Stimulated activated naive CD8-positive, alpha-beta T cell treated with anti-CD3 and anti-CD28 coated beads, Interleukin-15, Interleukin-2, amounts not matched to agents 100 ng/mL and 50 ng/mL, for 24 hours (primary cell): Measurements from ENCODE around the gene MYT1.
A peak's percentile ranks its signal among the peaks of the same experiment; 100 is the strongest.

Experiments
- H3K27ac Mint-ChIP-seq: one replicate; pipeline ENCODE4 v1.8.0; 2021; ENCODE audit warnings: mild to moderate bottlenecking, mixed read lengths
- H3K27me3 Mint-ChIP-seq: one replicate; pipeline ENCODE4 v1.8.0; 2021; ENCODE audit warnings: mixed read lengths
- H3K36me3 Mint-ChIP-seq: one replicate; pipeline ENCODE4 v1.8.0; 2021; ENCODE audit warnings: low read depth, mixed read lengths
- H3K4me1 Mint-ChIP-seq: one replicate; pipeline ENCODE4 v1.8.0; 2021; ENCODE audit warnings: low read depth, mixed read lengths
- H3K4me3 Mint-ChIP-seq: one replicate; pipeline ENCODE4 v1.8.0; 2021; ENCODE audit warnings: mild to moderate bottlenecking, mixed read lengths
- H3K9me3 Mint-ChIP-seq: one replicate; pipeline ENCODE4 v1.8.0; 2021; ENCODE audit warnings: mixed read lengths

MYT1 gene

GRCh38 chr20:64216036-64216435, 51.8 kb downstream of the MYT1 start:
- Mint-ChIP-seq H3K27me3 (no peaks in the 10 kb centered on the region), H3K36me3 (no peaks in the 10 kb centered on the region), H3K4me3 (no peak overlapping the region), H3K9me3 (no peaks in the 10 kb centered on the region), H3K27ac (no peak overlapping the region), H3K4me1 (peaks cover 8% of the 10 kb centered on the region)

DNA sequence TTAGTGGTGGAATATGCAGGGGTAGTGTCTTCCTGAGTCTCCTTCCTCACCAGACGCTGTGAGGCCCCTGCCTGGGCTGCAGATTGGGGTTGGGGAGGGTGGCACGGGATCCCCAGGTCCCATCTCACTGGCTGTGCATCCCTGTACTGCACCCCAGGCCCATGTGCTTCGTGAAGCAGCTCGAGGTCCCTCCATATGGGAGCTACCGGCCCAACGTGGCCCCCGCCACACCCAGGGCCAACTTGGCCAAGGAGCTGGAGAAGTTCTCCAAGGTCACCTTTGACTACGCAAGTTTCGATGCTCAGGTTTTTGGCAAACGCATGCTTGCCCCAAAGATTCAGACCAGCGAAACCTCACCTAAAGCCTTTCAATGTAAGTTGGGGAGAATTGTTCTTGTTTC, 52.7 kb downstream of the MYT1 start:
- no peaks in the 10 kb centered on the region for H3K36me3 Mint-ChIP-seq
- H3K27me3 Mint-ChIP-seq, result no peaks in the 10 kb centered on the region
- no peak overlapping the region for H3K4me3 Mint-ChIP-seq
- no peaks in the 10 kb centered on the region for H3K9me3 Mint-ChIP-seq
- no peak overlapping the region for H3K27ac Mint-ChIP-seq
- H3K4me1 Mint-ChIP-seq, result peaks cover 8% of the 10 kb centered on the region

GRCh38 chr20:64217539-64218221, 53.4 kb downstream of the MYT1 start:
- Mint-ChIP-seq H3K27ac (no peak overlapping the region), H3K9me3 (no peaks in the 10 kb centered on the region), H3K27me3 (no peaks in the 10 kb centered on the region), H3K4me1 (peaks cover 8% of the 10 kb centered on the region), H3K4me3 (no peak overlapping the region), H3K36me3 (no peaks in the 10 kb centered on the region)

GRCh38 chr20:64219202-64219601, 55.0 kb downstream of the MYT1 start:
- H3K4me1 Mint-ChIP-seq, result peaks cover 8% of the 10 kb centered on the region
- H3K27ac Mint-ChIP-seq, result no peak overlapping the region
- no peak overlapping the region for H3K4me3 Mint-ChIP-seq
- H3K27me3 Mint-ChIP-seq, result no peaks in the 10 kb centered on the region
- H3K36me3 Mint-ChIP-seq, result no peaks in the 10 kb centered on the region
- H3K9me3 Mint-ChIP-seq, result no peaks in the 10 kb centered on the region

DNA sequence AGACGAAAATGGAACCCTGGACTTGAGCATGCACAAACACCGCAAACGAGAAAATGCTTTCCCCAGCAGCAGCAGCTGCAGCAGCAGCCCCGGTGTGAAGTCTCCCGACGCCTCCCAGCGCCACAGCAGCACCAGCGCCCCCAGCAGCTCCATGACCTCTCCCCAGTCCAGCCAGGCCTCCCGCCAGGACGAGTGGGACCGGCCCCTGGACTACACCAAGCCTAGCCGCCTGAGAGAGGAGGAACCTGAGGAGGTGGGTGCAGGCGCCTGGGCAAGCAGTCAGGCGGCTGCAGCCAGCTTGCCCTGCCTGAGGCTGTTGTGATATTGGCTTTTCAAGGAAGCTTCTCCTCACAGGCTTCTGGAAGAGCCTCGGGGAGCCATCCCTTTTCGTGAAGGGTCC, 55.5 kb downstream of the MYT1 start:
- no peaks in the 10 kb centered on the region for H3K27me3 Mint-ChIP-seq
- H3K36me3 Mint-ChIP-seq, result no peaks in the 10 kb centered on the region
- H3K27ac Mint-ChIP-seq, result no peak overlapping the region
- H3K4me3 Mint-ChIP-seq, result no peak overlapping the region
- peaks cover 5% of the 10 kb centered on the region for H3K4me1 Mint-ChIP-seq
- no peaks in the 10 kb centered on the region for H3K9me3 Mint-ChIP-seq

GRCh38 chr20:64220420-64220819, 56.2 kb downstream of the MYT1 start:
- no peak overlapping the region for H3K4me3 Mint-ChIP-seq
- no peaks in the 10 kb centered on the region for H3K9me3 Mint-ChIP-seq
- no peaks in the 10 kb centered on the region for H3K36me3 Mint-ChIP-seq
- no peaks in the 10 kb centered on the region for H3K27me3 Mint-ChIP-seq
- H3K27ac Mint-ChIP-seq, result no peak overlapping the region
- H3K4me1 Mint-ChIP-seq, result no peaks in the 10 kb centered on the region

DNA sequence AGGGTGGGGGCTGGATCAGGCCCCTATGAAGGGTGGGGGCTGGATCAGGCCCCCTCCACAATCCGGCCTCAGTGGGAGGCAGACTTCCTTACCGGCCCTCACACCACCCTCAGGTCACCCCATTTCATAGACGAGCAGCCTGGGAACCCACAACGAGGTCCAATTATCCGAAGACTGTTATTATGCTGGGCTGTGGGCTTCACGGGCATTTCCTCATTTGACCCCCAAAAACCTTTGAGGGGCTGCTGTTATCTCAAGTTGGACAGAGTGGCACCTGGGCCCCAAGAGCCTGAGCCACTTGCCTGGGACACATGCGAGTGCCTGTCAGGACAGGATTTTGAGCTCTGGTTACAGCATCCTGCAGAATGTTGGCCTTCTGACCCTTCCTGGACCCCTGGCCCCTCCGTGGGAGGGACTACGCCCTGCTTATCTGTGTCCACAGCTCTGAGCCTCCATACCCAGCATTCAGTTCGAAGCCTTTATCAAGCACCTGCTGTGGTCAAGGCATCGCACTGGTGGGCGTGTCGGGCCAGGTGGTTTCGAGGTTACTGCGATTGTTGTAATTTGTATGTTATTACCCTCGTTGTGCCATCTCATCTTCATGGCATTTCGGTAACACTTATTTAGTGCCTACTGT, 56.8 kb downstream of the MYT1 start:
- Mint-ChIP-seq H3K9me3 (no peaks in the 10 kb centered on the region), H3K4me1 (no peaks in the 10 kb centered on the region), H3K36me3 (no peaks in the 10 kb centered on the region), H3K4me3 (no peak overlapping the region), H3K27me3 (no peaks in the 10 kb centered on the region), H3K27ac (no peak overlapping the region)

DNA sequence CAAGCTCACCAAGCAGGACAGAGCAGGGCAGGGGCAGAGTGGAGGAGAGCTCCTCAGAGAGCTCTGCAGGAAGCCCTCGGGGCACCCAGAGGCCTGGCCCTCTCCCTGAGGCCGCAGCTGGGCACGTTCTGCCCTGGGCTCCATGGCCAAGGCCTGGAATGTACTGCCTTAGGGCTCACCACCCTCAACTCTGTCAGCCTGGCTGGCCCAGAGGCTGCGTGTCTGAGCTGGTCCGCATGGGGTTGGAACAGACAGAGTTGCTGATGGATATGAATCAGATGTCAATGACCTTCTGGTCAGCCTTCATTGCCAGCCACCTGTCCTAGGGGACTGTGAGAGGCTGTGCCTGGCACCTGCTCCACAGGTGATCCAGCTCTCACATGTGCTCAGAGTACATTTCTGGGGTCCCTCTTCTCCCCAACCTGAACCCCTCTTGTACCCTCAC, 58.1 kb downstream of the MYT1 start:
- H3K27me3 Mint-ChIP-seq, result no peaks in the 10 kb centered on the region
- H3K4me3 Mint-ChIP-seq, result no peak overlapping the region
- no peak overlapping the region for H3K27ac Mint-ChIP-seq
- no peaks in the 10 kb centered on the region for H3K9me3 Mint-ChIP-seq
- no peaks in the 10 kb centered on the region for H3K4me1 Mint-ChIP-seq
- H3K36me3 Mint-ChIP-seq, result no peaks in the 10 kb centered on the region

GRCh38 chr20:64222851-64223525, 58.7 kb downstream of the MYT1 start:
- Mint-ChIP-seq H3K4me1 (no peaks in the 10 kb centered on the region), H3K27me3 (no peaks in the 10 kb centered on the region), H3K9me3 (no peaks in the 10 kb centered on the region), H3K36me3 (no peaks in the 10 kb centered on the region), H3K27ac (no peak overlapping the region), H3K4me3 (no peak overlapping the region)

DNA sequence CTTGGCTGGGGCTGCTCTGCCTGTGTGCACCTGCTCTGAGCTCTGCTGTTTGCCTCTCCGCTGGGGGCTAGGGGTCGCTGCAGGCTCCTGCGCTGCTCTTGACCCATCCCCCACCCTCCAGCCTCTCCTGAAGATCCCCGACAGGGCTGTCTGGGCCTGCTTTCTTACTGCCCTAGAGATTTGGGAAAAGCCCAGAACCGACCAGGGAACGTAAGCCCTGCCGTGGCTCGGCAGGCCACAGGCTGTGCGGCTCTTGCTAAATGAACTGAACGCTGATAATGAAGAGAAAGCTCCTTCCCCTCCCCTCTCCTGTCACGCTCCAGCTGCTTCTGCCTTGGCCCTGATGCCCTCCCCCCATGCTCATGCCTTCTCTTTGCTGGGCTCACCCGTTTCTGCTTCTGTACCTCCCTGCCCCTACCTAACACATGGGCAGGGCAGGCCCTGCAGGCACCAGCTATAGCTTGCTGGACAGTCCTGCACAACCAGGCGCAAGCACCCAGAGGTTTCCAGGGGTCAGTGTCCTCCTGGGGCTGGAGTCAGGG, 59.3 kb downstream of the MYT1 start:
- Mint-ChIP-seq H3K27me3 (no peaks in the 10 kb centered on the region), H3K9me3 (no peaks in the 10 kb centered on the region), H3K4me1 (no peaks in the 10 kb centered on the region), H3K4me3 (no peak overlapping the region), H3K36me3 (no peaks in the 10 kb centered on the region), H3K27ac (no peak overlapping the region)

DNA sequence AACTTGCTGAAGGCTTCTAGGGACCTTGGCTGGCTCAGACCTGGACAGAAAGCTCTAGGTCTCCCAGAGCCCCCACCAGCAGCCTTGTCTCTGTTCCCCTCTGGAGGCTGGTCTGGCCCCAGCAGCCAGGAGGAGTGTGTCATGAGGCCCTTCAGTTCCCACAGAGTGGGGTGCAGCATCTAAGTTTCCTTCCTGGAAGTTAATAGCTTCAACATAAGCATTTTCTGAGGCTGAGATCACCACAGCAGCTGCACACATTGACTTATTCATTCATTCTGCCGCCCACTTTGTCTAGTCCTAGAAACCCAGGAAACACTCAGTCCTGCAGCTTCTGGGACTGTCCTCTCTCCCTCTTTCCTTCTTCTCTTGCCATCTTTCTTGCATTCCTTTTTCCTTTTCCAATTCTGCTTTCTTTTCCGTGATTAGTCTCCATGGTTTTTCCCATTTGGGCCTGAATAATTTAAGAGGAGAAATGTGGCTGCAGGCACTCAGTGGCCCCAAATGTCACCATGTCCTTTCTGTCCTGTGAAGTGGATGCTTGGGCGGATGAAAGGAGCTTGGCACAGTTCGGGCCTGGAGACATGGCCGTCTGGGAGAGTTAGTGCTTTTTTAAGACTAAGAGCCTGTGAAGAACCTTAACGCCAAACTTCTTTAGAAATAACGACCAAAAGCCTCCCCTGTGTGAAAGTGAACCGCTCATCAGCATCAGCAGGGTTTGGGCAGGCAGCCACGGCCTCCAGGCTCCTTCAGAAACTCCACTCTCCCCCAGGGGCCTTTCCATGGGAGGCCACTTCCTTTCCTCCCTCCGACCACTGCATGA, 60.3 kb downstream of the MYT1 start:
- Mint-ChIP-seq H3K4me3 (no peak overlapping the region), H3K36me3 (no peaks in the 10 kb centered on the region), H3K27me3 (no peaks in the 10 kb centered on the region), H3K4me1 (no peaks in the 10 kb centered on the region), H3K9me3 (no peaks in the 10 kb centered on the region), H3K27ac (no peak overlapping the region)

DNA sequence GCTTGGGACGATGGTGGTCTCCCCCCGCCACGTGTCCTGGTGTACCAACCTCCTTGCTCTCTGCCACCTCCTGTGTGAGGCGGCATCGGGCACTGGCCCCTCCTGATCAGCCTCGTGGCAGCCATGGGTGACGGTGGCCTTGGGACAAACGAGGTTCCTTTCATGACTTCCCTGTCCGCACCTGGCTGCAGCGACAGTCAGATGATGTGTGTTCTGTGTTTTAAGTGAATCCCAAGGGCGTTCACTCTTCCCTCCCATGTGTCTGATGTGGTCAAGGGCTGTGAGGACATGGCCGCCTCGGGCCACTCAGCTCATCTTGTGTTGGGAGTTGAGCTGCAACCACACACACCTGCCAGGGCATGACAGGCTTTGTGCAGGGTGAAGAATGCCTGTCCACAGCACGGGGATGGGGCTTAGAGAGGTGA, 60.9 kb downstream of the MYT1 start:
- H3K36me3 Mint-ChIP-seq, result no peaks in the 10 kb centered on the region
- H3K27me3 Mint-ChIP-seq, result no peaks in the 10 kb centered on the region

DNA sequence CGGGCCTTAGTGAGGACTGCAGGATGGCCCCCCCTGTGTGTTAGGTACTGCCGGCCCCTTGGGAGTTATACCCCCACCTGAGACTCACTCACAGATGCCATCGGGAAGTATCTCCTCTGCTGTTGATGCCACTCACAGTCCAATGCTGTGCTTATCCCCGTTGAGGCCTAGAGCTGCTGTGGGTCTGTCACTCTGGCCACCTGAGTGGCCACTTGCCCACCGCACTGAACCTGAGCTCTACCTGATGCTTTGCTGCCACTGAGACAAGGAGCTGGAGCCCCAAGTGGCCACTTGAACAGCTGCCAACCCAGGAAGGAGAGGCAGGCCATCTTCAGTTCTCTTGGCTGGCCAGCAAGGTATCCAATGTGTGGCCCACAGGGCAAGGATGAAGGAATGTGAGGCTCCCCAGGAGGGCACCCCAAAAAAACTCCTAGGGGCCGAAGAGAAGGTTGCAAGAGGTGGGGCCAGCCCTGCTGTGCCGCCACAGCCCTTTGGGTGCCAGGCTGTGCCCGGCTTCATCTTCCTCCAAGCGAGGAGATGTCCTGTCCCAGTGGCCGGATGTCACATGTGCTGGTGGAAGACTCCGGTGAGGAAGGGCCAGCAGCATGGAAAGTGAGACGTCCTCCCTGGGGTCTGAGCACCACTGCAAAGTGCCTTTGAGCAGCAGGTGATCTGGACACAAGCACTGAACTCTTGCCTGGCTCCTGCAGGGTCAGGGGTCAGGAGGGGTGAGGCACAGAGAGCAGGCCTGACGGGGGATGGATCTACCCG, 61.8 kb downstream of the MYT1 start:
- Mint-ChIP-seq H3K4me1 (no peaks in the 10 kb centered on the region), H3K4me3 (no peak overlapping the region), H3K27me3 (no peaks in the 10 kb centered on the region)

More for the DNA sequence above, 60.9 kb downstream of the MYT1 start:
- no peak overlapping the region for H3K27ac Mint-ChIP-seq
- no peaks in the 10 kb centered on the region for H3K4me1 Mint-ChIP-seq
- H3K4me3 Mint-ChIP-seq, result no peak overlapping the region
- no peaks in the 10 kb centered on the region for H3K9me3 Mint-ChIP-seq

More for the DNA sequence above, 61.8 kb downstream of the MYT1 start:
- Mint-ChIP-seq H3K27ac (peak overlapping the region; percentile 7), H3K9me3 (no peaks in the 10 kb centered on the region), H3K36me3 (no peaks in the 10 kb centered on the region)
